Measurements from ENCODE around the gene TMEM208. TPM values are rescaled to one million over a fixed set of nuclear protein-coding genes. Genes with fewer than 3 reads are reported as not detected.
A peak's percentile ranks its signal among the peaks of the same experiment; 100 is the strongest.

The TMEM208 gene
- 19.7 TPM for total RNA-seq

DNA sequence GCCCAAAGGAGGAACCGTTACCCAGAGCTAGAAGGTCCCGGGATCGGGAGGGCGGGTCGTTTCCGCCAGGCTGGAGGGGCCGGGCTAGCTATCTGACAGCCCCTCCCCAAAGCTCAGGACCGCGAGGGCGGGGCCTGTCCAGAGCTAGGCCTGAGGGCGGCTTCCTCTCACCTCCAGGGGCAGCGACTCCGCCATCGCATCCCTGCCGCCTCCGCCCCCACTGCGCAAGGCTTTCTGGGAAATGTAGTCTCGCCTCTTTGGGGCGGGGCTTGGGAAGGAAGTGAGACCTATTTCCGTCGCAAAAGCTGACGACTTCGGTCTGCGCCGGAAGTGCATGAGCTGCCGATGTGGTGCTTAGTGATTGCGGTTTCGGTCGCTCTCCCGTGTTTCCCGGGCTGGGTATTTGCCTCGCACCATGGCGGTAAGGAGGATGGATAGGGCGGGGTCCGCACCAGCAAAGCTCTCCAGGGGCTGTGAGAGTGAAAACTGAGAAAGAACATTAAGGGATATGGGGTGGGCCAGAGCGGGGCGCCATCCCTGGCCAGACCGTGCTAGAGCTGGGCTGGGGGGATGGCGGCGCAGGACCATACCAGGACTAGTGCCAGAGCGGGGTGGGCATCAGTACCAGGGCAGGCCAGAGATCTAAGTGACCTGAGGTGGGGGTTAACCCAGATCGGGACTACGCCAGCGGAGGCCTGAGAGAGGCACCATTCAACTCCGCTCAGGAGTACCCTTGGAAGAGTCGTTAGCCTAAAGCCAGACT is at the start of gene TMEM208:
TSS of gene TMEM208 (plus strand) at position 327 of the 763 bp plus-strand sequence. CDS start at position 416, 89 bp downstream.
- peak; percentile 99 for DNase-seq

DNA sequence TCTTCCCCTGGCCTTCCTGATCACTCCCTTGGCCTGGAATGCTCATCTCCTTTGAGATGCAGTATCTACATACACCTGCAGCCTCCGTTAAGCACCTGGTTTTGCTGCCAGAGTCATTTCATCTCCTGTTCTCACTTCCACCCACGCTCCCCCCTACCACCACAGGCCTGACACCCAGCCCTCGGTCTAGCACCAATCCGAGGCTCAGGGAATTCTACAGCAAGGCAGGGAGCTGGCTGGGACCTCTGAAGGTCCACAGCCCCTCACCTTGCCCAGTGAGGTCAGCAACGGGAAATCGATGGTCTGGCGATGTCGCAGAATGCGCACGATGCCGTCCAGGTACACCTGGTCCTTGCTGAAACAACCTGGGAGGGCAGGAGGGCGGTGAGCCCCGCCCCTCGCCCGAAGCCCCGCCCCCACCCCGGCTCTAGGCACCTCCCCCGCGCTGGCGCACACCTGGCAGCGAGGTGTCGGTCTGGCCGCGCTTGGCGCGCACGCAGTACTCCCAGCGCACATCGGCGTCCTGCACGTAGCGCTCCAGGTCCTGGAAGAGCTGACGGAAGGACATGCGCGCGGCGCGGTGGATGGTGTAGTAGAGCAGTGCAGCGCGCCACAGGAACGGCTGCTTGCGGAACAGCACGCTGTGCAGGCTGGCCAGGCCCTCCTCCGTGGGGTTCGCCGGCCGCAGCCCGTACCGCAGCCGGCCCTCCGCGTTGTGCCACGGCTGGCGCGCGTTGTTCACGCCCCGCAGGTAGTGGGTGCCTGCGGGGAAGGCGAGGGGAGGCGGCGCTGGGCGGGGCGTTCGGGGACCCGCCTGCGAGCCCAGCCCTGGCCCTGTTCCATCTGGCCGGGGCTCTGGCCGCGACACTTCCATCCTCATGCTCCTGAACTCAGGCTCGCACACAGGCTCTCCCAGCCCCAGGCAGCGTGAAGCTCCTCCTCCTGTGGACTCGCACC is 48.9 kb upstream of the TMEM208 start:
- DNase-seq, result peak; percentile 79

- DNase-seq, result no peak
Observed at GRCh38 chr16:67179421-67180080, 47.4 kb upstream of the TMEM208 start.

GRCh38 chr16:67180166-67180565 is 46.8 kb upstream of the TMEM208 start:
- no peak for DNase-seq

DNA sequence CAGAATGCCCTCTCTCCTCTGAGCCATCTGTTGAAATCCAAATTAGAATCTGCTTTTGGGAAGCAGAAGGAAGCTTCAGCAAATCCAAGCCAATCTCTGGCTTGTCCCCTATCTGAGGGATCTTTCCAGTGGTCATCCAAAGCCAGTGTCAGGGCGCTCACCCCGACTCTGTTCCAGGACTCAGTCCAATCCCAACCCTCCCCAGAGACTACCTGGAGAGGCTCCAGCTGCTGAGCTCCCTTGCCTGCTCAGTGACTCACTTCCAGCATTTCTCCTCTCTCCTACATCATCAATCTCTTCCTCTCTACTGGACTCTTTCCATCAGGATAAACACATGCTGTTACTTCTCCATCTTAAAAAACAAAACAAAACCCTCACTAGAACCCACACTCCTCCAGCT is 45.6 kb upstream of the TMEM208 start:
- DNase-seq, result no peak

GRCh38 chr16:67182288-67182687 is 44.6 kb upstream of the TMEM208 start:
- no peak for DNase-seq

- no peak for DNase-seq
Observed at GRCh38 chr16:67183284-67183626, 43.7 kb upstream of the TMEM208 start.

- peak; percentile 99 for DNase-seq
Observed at GRCh38 chr16:67183627-67184452, 43.1 kb upstream of the TMEM208 start, which contains the start of gene MATCAP1. TSS of gene MATCAP1 (minus strand) at chr16:67183963. CDS start at chr16:67180610, 3,353 bp downstream.

GRCh38 chr16:67184453-67184994 is 42.4 kb upstream of the TMEM208 start:
- DNase-seq, result no peak

- peak; percentile 95 for DNase-seq
Observed at GRCh38 chr16:67184995-67185650, 41.8 kb upstream of the TMEM208 start.

GRCh38 chr16:67185651-67186134 is 41.2 kb upstream of the TMEM208 start:
- DNase-seq, result no peak

DNA sequence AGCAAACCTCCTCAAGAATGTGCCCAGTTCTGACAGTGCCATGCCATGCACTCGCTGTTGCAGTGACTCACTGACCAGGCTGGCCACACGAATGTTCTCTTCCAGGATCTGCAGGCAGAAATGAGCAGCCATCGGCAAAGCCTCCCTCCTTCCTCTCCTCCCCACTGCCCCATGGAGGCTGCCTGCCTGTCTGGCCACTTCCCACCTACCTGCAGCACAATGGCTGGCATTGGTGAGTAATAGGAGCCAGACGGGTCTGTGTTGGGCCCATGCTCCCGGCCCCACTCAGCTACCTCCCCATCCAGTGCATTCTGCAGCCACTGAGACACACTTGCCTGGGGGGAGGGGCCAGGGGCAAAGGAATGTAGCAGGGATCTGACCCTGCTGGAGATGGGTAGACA is 40.4 kb upstream of the TMEM208 start:
- no peak for DNase-seq

DNA sequence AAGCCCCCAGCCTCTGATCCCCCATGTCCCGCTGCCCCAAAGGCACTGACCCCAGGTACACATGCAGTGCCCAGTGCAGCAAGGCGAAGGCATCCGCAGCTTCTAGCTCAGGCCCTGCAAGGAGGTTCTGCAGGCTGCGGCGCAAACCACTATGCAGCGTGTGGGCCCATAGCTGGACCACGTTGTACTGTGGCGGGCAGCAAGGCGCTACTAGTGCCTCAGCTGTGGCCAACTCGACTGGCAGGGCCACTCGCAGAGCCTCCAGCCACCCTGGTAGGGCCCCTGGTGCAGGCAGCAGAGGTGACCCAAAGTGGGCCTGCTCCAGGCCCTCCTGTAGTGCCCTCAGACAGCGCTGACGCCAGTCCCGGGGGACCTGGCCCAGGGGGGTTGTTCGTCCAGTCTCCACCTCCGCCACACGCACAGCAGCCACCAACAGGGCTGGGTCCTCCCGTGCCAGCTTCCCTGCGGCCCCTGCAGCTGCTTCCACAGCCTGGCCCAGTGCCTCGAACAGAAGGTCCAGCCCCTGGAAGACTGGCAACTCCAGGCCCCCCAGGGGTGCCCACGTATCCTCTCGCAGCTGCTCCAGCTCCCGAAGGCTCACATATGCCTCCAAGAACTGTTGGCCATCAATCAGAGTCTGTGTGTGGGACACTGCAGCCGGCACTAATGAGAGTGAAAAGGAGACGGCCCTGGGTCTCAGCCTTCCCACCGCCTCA is 39.6 kb upstream of the TMEM208 start:
- DNase-seq, result peak; percentile 89

DNA sequence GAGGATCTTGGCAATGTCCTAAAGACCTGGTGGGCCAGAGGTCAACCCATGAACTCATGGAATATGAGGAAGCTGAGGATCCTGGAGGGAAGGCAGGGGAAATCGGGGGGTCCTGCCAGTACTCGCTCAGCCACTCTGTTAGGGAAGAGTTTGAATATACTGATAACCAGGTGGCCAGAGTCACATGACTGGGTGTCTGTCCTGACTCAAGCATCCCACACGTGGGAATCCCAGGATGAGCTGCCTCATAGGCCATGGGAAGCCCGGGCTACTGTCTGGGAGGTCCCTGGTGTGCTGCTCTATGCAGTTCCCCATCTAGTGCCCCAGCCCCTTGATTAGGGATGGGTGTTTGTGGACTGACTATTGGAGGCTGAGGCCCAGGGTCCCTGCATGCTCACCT is 38.6 kb upstream of the TMEM208 start:
- no peak for DNase-seq

- no peak for DNase-seq
Observed at GRCh38 chr16:67188798-67189197, 38.1 kb upstream of the TMEM208 start.

DNA sequence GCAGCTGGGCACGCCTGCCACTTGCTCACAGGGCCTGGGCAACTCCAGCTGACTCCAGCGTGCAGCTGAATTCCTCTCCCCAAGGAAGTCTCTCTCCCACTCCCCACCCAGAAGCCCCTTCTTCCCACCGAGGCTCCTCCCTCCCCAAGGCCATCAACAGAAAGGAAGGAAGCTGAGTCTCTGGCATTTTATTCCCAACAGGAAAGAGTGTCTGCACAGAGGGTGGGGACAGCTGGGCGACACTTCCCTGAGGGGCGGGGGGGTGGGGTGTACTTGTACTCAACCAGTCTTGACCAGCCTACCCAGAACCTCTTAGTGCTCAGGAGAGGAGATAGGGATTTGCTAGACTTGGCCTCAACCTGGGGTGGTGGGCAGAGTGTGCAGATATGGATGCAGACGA is 36.9 kb upstream of the TMEM208 start, which contains the start of gene EXOC3L1:
TSS of gene EXOC3L1 (minus strand) at position 96 of the 400 bp plus-strand sequence. CDS start 460 bp downstream, outside the sequence.
- no peak for DNase-seq

DNA sequence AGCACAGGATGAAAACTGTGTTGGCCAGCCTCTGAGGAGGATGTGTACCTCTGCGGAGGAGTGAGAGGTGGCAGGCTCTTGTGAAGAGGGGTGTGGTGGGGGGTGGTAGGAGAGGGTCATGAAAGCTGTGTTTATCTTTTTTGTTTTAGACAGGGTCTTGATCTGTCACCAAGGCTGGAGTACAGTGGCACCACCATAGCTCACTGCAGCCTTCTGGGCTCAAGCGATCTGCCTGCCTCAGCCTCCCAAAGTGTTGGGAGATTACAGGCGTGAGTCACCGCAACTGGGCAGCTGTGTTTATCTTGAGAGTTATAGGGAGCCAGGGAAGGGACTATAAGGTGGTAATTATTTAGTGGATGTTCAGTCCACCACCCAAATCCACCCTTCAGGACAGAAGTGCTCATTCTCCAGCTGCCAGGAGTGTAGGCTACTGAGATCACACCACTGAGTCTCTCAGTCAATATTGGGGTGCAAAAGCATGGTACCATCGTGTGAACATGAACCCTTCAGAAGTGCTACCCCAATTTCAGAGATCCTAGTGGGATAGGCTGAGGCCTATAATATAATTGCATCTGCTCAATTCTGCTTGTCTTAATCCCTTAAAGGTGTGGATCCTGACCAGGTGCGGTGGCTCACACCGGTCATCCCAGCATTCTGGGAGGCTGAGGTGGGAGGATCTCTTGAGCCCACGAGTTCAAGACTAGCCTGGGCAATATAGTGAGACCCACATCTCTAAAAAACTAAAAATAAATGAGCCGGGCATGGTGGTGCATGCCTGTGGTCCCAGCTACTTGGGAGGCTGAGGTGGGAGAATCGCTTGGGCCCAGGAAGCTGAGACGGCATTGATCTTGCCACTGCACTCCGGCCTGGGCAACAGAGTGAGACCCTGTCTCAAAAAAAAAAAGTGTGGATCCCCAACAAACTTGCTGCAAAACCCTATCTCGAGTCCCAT is 36.2 kb upstream of the TMEM208 start:
- no peak for DNase-seq

GRCh38 chr16:67191411-67191994 is 35.4 kb upstream of the TMEM208 start:
- no peak for DNase-seq

All from tongue (tissue), 2 donors.